NCI-H2227 treated with DMSO at 0.1 percent for 48 hours (cell line): ENCODE data around the gene APBB1IP.

Source experiments
- DNase-seq: peaks from one replicate; lab custom pipeline; 2025; lab: John Stamatoyannopoulos, UW

APBB1IP gene

GRCh38 chr10:26509307-26509706 is 71.2 kb downstream of the APBB1IP start:
- no peak for DNase-seq

- no peak for DNase-seq
These were observed 75.0 kb downstream of the APBB1IP start for GRCh38 chr10:26513101-26513500.

- DNase-seq: no peak
These were observed 78.5 kb downstream of the APBB1IP start for GRCh38 chr10:26516540-26517101.

- DNase-seq: no peak
These were observed 79.2 kb downstream of the APBB1IP start for GRCh38 chr10:26517141-26517867.

- no peak for DNase-seq
These were observed 81.7 kb downstream of the APBB1IP start for GRCh38 chr10:26519803-26520202.

GRCh38 chr10:26520575-26520974 is 82.4 kb downstream of the APBB1IP start:
- no peak for DNase-seq

- DNase-seq: no peak
These were observed 86.2 kb downstream of the APBB1IP start for GRCh38 chr10:26524161-26524896.

- DNase-seq: no peak
These were observed 87.4 kb downstream of the APBB1IP start for GRCh38 chr10:26525586-26525985.

GRCh38 chr10:26527018-26527417 is 88.9 kb downstream of the APBB1IP start:
- DNase-seq: no peak

- DNase-seq: no peak
These were observed 89.9 kb downstream of the APBB1IP start for GRCh38 chr10:26528048-26528447.

GRCh38 chr10:26528715-26529393 is 90.7 kb downstream of the APBB1IP start:
- no peak for DNase-seq

GRCh38 chr10:26534384-26534783 is 96.2 kb downstream of the APBB1IP start:
- DNase-seq: no peak

- no peak for DNase-seq
These were observed 102.5 kb downstream of the APBB1IP start for GRCh38 chr10:26540601-26541000.

GRCh38 chr10:26543567-26544306 is 105.6 kb downstream of the APBB1IP start:
- no peak for DNase-seq

GRCh38 chr10:26544932-26545331 is 106.8 kb downstream of the APBB1IP start:
- DNase-seq: no peak

- DNase-seq: no peak
These were observed 112.8 kb downstream of the APBB1IP start for GRCh38 chr10:26550774-26551526.

GRCh38 chr10:26554246-26554645 is 116.1 kb downstream of the APBB1IP start:
- DNase-seq: no peak

- DNase-seq: no peak
These were observed 117.7 kb downstream of the APBB1IP start for GRCh38 chr10:26555719-26556368.

- DNase-seq: peak; percentile 56
These were observed 118.9 kb downstream of the APBB1IP start for GRCh38 chr10:26556748-26557640.

- DNase-seq: no peak
These were observed 119.5 kb downstream of the APBB1IP start for GRCh38 chr10:26557641-26558014.
